K562 (cell line): ENCODE measurements around the gene PALLD. TPM values are rescaled to one million over a fixed set of nuclear protein-coding genes. Genes with fewer than 3 reads are reported as not detected.

Experiments used
- ATAC-seq: fragments of 200-7000 bp; cut with Tn5 transposase; 3 replicates; pipeline ENCODE4 v1.9.1; 2020; ENCODE audit warnings: moderate library complexity
- BruUV-seq: library from RNA; stranded (reverse); fragments of 400-500 nt; replicated peaks from 2 replicates; lab custom pipeline; 2021; lab: Mats Ljungman, UMichigan
- CTCF ChIA-PET: fragments of 300-600 bp; formaldehyde crosslinking; extraction: SDS; loops from one replicate; lab custom pipeline; 2021; ENCODE audit warnings: low intra/inter-chr PET ratio; lab: Yijun Ruan, JAX
- POLR2A ChIA-PET: fragments of 300-600, 350-650 bp; sonication (Branson Sonifier 250); formaldehyde crosslinking; extraction: SDS; loops from one replicate; lab custom pipeline; 2021; ENCODE audit warnings: antibody characterized with exemption, inconsistent platforms; lab: Yijun Ruan, JAX
- DNase-seq, 4 experiments: peaks; one replicate each; pipeline versions ENCODE4 v3.0.0 to v3.0.0-alpha.2; 2011 to 2018; ENCODE audit warnings: low spot score in 3 of 4, mixed read lengths in 3 of 4; ENCODE audit errors: extremely low read depth in 1 of 4
- FAIRE-seq: peaks from 2 replicates; lab custom pipeline; 2011; peaks lifted over from hg19 to GRCh38; lab: Jason Lieb, UNC
- H2AFZ ChIP-seq: 2 replicates; pipeline ENCODE4 v1.6.0; 2011; ENCODE audit warnings: low read depth, low read length, control low read depth, inconsistent platforms
- H3K27ac ChIP-seq: fragments of 200-600 bp; 3 replicates; pipeline ENCODE4 v1.8.0; 2011; ENCODE audit warnings: low read depth, mild to moderate bottlenecking, control low read depth, inconsistent platforms, low read length, moderate library complexity, mixed read lengths; ENCODE audit errors: extremely low read depth
- H3K27me3 ChIP-seq, 2 experiments: fragments of 300-600 bp in 1 of 2; 2 replicates in 1 of 2; 3 replicates in 1 of 2; pipeline versions ENCODE4 v1.6.0 to v1.8.0; 2011; ENCODE audit warnings: inconsistent platforms in 2 of 2, low read length in 2 of 2, mild to moderate bottlenecking in 1 of 2, mixed read lengths in 1 of 2, moderate library complexity in 1 of 2; ENCODE audit not compliant: control insufficient read depth in 2 of 2, insufficient read depth in 2 of 2
- H3K36me3 ChIP-seq: fragments of 300-600 bp; 3 replicates; pipeline ENCODE4 v1.8.0; 2011; ENCODE audit warnings: mild to moderate bottlenecking, low read length, inconsistent platforms; ENCODE audit not compliant: control insufficient read depth, insufficient read depth
- H3K4me1 ChIP-seq, 2 experiments: fragments of 200-600 bp in 1 of 2; replicated peaks in 1 of 2; 2 replicates in 1 of 2; 3 replicates in 1 of 2; pipeline versions ENCODE4 v1.5.1 to v1.8.0; 2011; ENCODE audit warnings: inconsistent platforms in 2 of 2, low read length in 2 of 2, mild to moderate bottlenecking in 1 of 2, mixed read lengths in 1 of 2, moderate library complexity in 1 of 2; ENCODE audit not compliant: control insufficient read depth in 2 of 2, insufficient read depth in 2 of 2
- H3K4me2 ChIP-seq: 2 replicates; pipeline ENCODE4 v1.6.1; 2011; ENCODE audit warnings: low read length, control low read depth, inconsistent platforms, mixed read lengths; ENCODE audit not compliant: insufficient read depth
- H3K4me3 ChIP-seq: fragments of 200-600 bp; sonication (generic), shearing (Covaris generic); 2 replicates; pipeline ENCODE4 v1.5.1; 2016; ENCODE audit warnings: control low read depth, inconsistent platforms
- H3K79me2 ChIP-seq: fragments of 200-600 bp; 3 replicates; pipeline ENCODE4 v1.8.0; 2011; ENCODE audit warnings: low read length, inconsistent platforms; ENCODE audit not compliant: control insufficient read depth, insufficient read depth
- H3K9ac ChIP-seq, 2 experiments: 2 replicates each; pipeline versions ENCODE4 v1.6.0 to v1.6.1; 2011; ENCODE audit warnings: low read depth in 2 of 2, low read length in 2 of 2, control low read depth in 1 of 2, inconsistent platforms in 1 of 2, mild to moderate bottlenecking in 1 of 2, mixed read lengths in 1 of 2; ENCODE audit not compliant: insufficient read depth in 1 of 2
- H3K9me1 ChIP-seq: one replicate; pipeline ENCODE4 v1.6.0; 2011; ENCODE audit warnings: inconsistent platforms, mild to moderate bottlenecking, low read length, moderate library complexity; ENCODE audit not compliant: control insufficient read depth, insufficient read depth
- H3K9me3 ChIP-seq: replicated peaks from 2 replicates; pipeline ENCODE4 v1.5.1; 2011; ENCODE audit warnings: low read depth, low read length, inconsistent platforms; ENCODE audit not compliant: control insufficient read depth, insufficient read depth
- H4K20me1 ChIP-seq: replicated peaks from 2 replicates; pipeline ENCODE4 v1.6.1; 2011; ENCODE audit warnings: low read length, inconsistent platforms, mixed read lengths; ENCODE audit not compliant: control insufficient read depth, insufficient read depth
- EWSR1 ChIP-seq: fragments of 450-650 bp; IDR thresholded peaks from 2 replicates; pipeline ENCODE4 v1.6.1; 2018; ENCODE audit warnings: borderline replicate concordance, mild to moderate bottlenecking, low read depth, moderate library complexity; ENCODE audit not compliant: partially characterized antibody
- L3MBTL2 ChIP-seq: fragments of 450-650 bp; IDR thresholded peaks from 2 replicates; pipeline ENCODE4 v1.6.1; 2016; ENCODE audit warnings: mild to moderate bottlenecking, moderate library complexity
- MIER1 ChIP-seq: fragments of 450-650 bp; IDR thresholded peaks from 2 replicates; pipeline ENCODE4 v1.6.1; 2016; ENCODE audit warnings: antibody characterized with exemption, mild to moderate bottlenecking, low read depth
- RBM39 ChIP-seq: fragments of 200-400 bp; formaldehyde crosslinking; optimal IDR thresholded peaks from 2 replicates; pipeline ENCODE3; 2018; ENCODE audit warnings: low read depth, low read length
- ZFP30 ChIP-seq: fragments of 250-450 bp; sonication (Bioruptor Pico); IDR thresholded peaks from 2 replicates; pipeline ENCODE4 v1.8.0; 2022; ENCODE audit warnings: moderate library complexity, mild to moderate bottlenecking, inconsistent platforms, borderline replicate concordance
- WGBS: fragments of 100-300 bp; shearing (Covaris generic); methylation state at CpG from one replicate; pipeline ENCODE4 v1.1.6; 2016; ENCODE audit warnings: low coverage, mixed read lengths; ENCODE audit not compliant: insufficient coverage; ENCODE audit errors: missing lambda C conversion rate; 5-methylcytosine and 5-hydroxymethylcytosine counted together
- in situ Hi-C: fragments of 300-500 bp; cut with MboI; formaldehyde crosslinking; loops from 4 replicates; pipeline ENCODE4 v1.15.0; 2018; ENCODE audit warnings: inconsistent platforms, mixed read lengths
- intact Hi-C: fragments of 100-400 bp; cut with micrococcal nuclease; formaldehyde crosslinking; loops from 2 replicates; pipeline ENCODE4 v1.14.2; 2022
- polyA plus RNA-seq, 8 experiments: library from polyadenylated mRNA; depleted of rRNA in 4 of 8; stranded (reverse) in 5 of 8; unstranded in 3 of 8; fragments of >200 nt; fragmentation: Nextera tagmentation in 2 of 8; fragmentation: Illumina TruSeq in 1 of 8; extraction: Ambion mirVana in 2 of 8; extraction: Trizol in 1 of 8; gene quantifications; 2 replicates each; pipeline versions ENCODE4 v1.2.1 to v1.2.3, GENCODE V29; 2011 to 2014; ENCODE audit warnings: inconsistent platforms in 1 of 8, missing spikeins in 1 of 8
- total RNA-seq, 7 experiments: library from RNA; depleted of rRNA in 6 of 7; stranded (reverse); fragments of >200 nt in 6 of 7; fragmentation: Illumina TruSeq in 2 of 7; extraction: Trizol in 2 of 7; gene quantifications; 2 replicates each; pipeline versions ENCODE4 v1.2.1 to v1.2.3, GENCODE V29; 2011 to 2021; ENCODE audit warnings: low replicate concordance in 1 of 7
- TF ChIP-seq, protein P1 (sequence below): fragments of 450-650 bp; IDR thresholded peaks from 2 replicates; pipeline ENCODE4 v1.6.1; 2016; ENCODE audit warnings: mild to moderate bottlenecking

PALLD gene
- total and polyA plus RNA-seq, 9 of the 15 experiments (the other 6 are each of a cell fraction or from before 2014, with no cell fraction given): 0.01 to 0.35 (median 0.06) TPM; not detected in 3

GRCh38 chr4:168636040-168636439, 139.2 kb downstream of the PALLD start:
- Histone ChIP-seq H4K20me1 (no peaks in the 10 kb centered on the region), H3K4me2 (no peak overlapping the region), H3K27me3 (peaks cover 5 to 16% of the 10 kb centered on the region in 2 experiments; a peak in 3 of 5 replicates), H3K4me1 (peaks cover 0 to 5% of the 10 kb centered on the region in 2 experiments; a peak in 1 of 5 replicates), H3K4me3 (no peak overlapping the region), H3K36me3 (no peaks in the 10 kb centered on the region), H3K9me3 (no peaks in the 10 kb centered on the region), H3K9ac (no peak overlapping the region), H2AFZ (no peak overlapping the region), H3K9me1 (no peaks in the 10 kb centered on the region), H3K79me2 (no peaks in the 10 kb centered on the region), H3K27ac (no peak overlapping the region)
- no TSS peak for BruUV-seq
- TF ChIP-seq EWSR1: no peak
- TF ChIP-seq MIER1: no peak
- no peak for TF ChIP-seq RBM39
- TF ChIP-seq, protein P1, sequence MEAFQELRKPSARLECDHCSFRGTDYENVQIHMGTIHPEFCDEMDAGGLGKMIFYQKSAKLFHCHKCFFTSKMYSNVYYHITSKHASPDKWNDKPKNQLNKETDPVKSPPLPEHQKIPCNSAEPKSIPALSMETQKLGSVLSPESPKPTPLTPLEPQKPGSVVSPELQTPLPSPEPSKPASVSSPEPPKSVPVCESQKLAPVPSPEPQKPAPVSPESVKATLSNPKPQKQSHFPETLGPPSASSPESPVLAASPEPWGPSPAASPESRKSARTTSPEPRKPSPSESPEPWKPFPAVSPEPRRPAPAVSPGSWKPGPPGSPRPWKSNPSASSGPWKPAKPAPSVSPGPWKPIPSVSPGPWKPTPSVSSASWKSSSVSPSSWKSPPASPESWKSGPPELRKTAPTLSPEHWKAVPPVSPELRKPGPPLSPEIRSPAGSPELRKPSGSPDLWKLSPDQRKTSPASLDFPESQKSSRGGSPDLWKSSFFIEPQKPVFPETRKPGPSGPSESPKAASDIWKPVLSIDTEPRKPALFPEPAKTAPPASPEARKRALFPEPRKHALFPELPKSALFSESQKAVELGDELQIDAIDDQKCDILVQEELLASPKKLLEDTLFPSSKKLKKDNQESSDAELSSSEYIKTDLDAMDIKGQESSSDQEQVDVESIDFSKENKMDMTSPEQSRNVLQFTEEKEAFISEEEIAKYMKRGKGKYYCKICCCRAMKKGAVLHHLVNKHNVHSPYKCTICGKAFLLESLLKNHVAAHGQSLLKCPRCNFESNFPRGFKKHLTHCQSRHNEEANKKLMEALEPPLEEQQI: no peak
- no peak for TF ChIP-seq L3MBTL2
- no peak for TF ChIP-seq ZFP30 (CRISPR knock-in tag)
- intact Hi-C loops (no loop called here), in situ Hi-C loops (no loop called here)
- FAIRE-seq (no peak), ATAC-seq (no peak), DNase-seq (no peak)
- ChIA-PET CTCF (no interaction called here), POLR2A (interaction anchor here (0.9 to 1.1 kb wide), 2 partner anchors 11 to 26 kb away, joined by 3 read pairs; no protein-coding TSS in a partner anchor)
- WGBS: 0% methylated on average over 5 of the region's 5 CpGs
